Left ventricle myocardium inferior (tissue), 1 donor: ENCODE measurements around the gene AMPD1. TPM values are rescaled to one million over a fixed set of nuclear protein-coding genes. Genes with fewer than 3 reads are reported as not detected.

Experiments used
- DNase-seq: peaks from one replicate; pipeline ENCODE4 v3.0.0-alpha.2; 2020
- H3K27ac ChIP-seq: fragments of 200-600 bp; replicated peaks from 2 replicates; pipeline ENCODE4 v1.8.0; 2021
- H3K27me3 ChIP-seq: fragments of 200-600 bp; 2 replicates; pipeline ENCODE4 v1.8.0; 2021; ENCODE audit warnings: low read depth
- H3K36me3 ChIP-seq: fragments of 200-600 bp; 2 replicates; pipeline ENCODE4 v1.8.0; 2021
- H3K4me1 ChIP-seq: fragments of 200-600 bp; 2 replicates; pipeline ENCODE4 v1.8.0; 2021
- H3K4me3 ChIP-seq: fragments of 200-600 bp; 2 replicates; pipeline ENCODE4 v1.8.0; 2021; ENCODE audit warnings: mild to moderate bottlenecking, moderate library complexity
- H3K9me3 ChIP-seq: fragments of 200-600 bp; replicated peaks from 2 replicates; pipeline ENCODE4 v1.8.0; 2021
- CTCF ChIP-seq: fragments of 200-600 bp; IDR thresholded peaks from 2 replicates; pipeline ENCODE4 v1.8.0; 2021; ENCODE audit warnings: antibody characterized with exemption, mild to moderate bottlenecking, borderline replicate concordance
- intact Hi-C: fragments of 100-400 bp; cut with micrococcal nuclease; formaldehyde crosslinking; loops from one replicate; pipeline ENCODE4 v1.11.0; 2022
- total RNA-seq: library from RNA; stranded (reverse); fragmentation: NEBNext Ultra II Directional; extraction: Animal tissue kit (Norgen Biotek cat#: 25700); gene quantifications from one replicate; pipeline ENCODE4 v1.2.1, GENCODE V29; 2021
- donor health status: DM: no; HTN: yes; CAD: no; lungs with severe emphysema.

The AMPD1 gene
- total RNA-seq, 1 donor from 2014 or later: not detected

- no peaks in the 10 kb centered on the region for H3K9me3 ChIP-seq
- intact Hi-C loops: no loop called here
- no peak overlapping the region for H3K27ac ChIP-seq
- no peak for TF ChIP-seq CTCF
- peak overlapping the region; percentile 83 for H3K4me3 ChIP-seq
- H3K36me3 ChIP-seq: no peaks in the 10 kb centered on the region
- H3K4me1 ChIP-seq: peaks cover 15% of the 10 kb centered on the region
- H3K27me3 ChIP-seq: no peaks in the 10 kb centered on the region
- no peak for DNase-seq
Observed at GRCh38 chr1:114668373-114668772, 27.0 kb downstream of the AMPD1 start.

- no peak overlapping the region for H3K4me3 ChIP-seq
- peaks cover 15% of the 10 kb centered on the region for H3K4me1 ChIP-seq
- TF ChIP-seq CTCF: no peak
- H3K27me3 ChIP-seq: no peaks in the 10 kb centered on the region
- intact Hi-C loops: no loop called here
- no peak overlapping the region for H3K27ac ChIP-seq
- no peaks in the 10 kb centered on the region for H3K36me3 ChIP-seq
- no peak for DNase-seq
- no peaks in the 10 kb centered on the region for H3K9me3 ChIP-seq
Observed at GRCh38 chr1:114666954-114667353, 28.4 kb downstream of the AMPD1 start.

GRCh38 chr1:114660238-114660637, 35.1 kb downstream of the AMPD1 start:
- DNase-seq: no peak
- H3K27ac ChIP-seq: no peak overlapping the region
- intact Hi-C loops: no loop called here

GRCh38 chr1:114651893-114652292, 43.5 kb downstream of the AMPD1 start:
- Histone ChIP-seq H3K27ac (no peak overlapping the region), H3K4me1 (no peaks in the 10 kb centered on the region), H3K36me3 (no peaks in the 10 kb centered on the region), H3K27me3 (no peaks in the 10 kb centered on the region), H3K4me3 (no peak overlapping the region), H3K9me3 (no peaks in the 10 kb centered on the region)
- no peak for DNase-seq
- no peak for TF ChIP-seq CTCF
- intact Hi-C loops: no loop called here

More at GRCh38 chr1:114660238-114660637, 35.1 kb downstream of the AMPD1 start:
- no peak for TF ChIP-seq CTCF
- H3K9me3 ChIP-seq: no peaks in the 10 kb centered on the region
- H3K4me1 ChIP-seq: peaks cover 3% of the 10 kb centered on the region
- H3K27me3 ChIP-seq: no peaks in the 10 kb centered on the region
- no peak overlapping the region for H3K4me3 ChIP-seq
- H3K36me3 ChIP-seq: no peaks in the 10 kb centered on the region

- H3K36me3 ChIP-seq: no peaks in the 10 kb centered on the region
- intact Hi-C loops: no loop called here
- H3K27ac ChIP-seq: no peak overlapping the region
- H3K4me3 ChIP-seq: no peak overlapping the region
- H3K4me1 ChIP-seq: no peaks in the 10 kb centered on the region
- H3K27me3 ChIP-seq: no peaks in the 10 kb centered on the region
- no peak for TF ChIP-seq CTCF
- H3K9me3 ChIP-seq: no peaks in the 10 kb centered on the region
- no peak for DNase-seq
Observed at GRCh38 chr1:114648503-114648902, 46.8 kb downstream of the AMPD1 start.

GRCh38 chr1:114641377-114641776, 54.0 kb downstream of the AMPD1 start:
- Histone ChIP-seq H3K4me3 (no peak overlapping the region), H3K9me3 (no peaks in the 10 kb centered on the region), H3K27ac (no peak overlapping the region), H3K36me3 (no peaks in the 10 kb centered on the region), H3K27me3 (no peaks in the 10 kb centered on the region), H3K4me1 (no peaks in the 10 kb centered on the region)
- intact Hi-C loops: no loop called here
- no peak for DNase-seq
- TF ChIP-seq CTCF: no peak
